Skeletal muscle satellite cell (primary cell): Measurements from ENCODE around the gene FSIP2.

ENCODE experiments used
- H3K27me3 ChIP-seq: 2 replicates; pipeline ENCODE4 v1.7.0; 2013; ENCODE audit warnings: low read length; ENCODE audit not compliant: control insufficient read depth, insufficient read depth
- H3K36me3 ChIP-seq: 2 replicates; pipeline ENCODE4 v1.7.0; 2013; ENCODE audit warnings: mild to moderate bottlenecking, control low read depth, low read length; ENCODE audit not compliant: insufficient read depth
- H3K4me1 ChIP-seq: 2 replicates; pipeline ENCODE4 v1.7.0; 2013; ENCODE audit warnings: low read length; ENCODE audit not compliant: control insufficient read depth, insufficient read depth
- H3K4me2 ChIP-seq: 2 replicates; pipeline ENCODE4 v1.7.0; 2013; ENCODE audit warnings: mild to moderate bottlenecking, low read length
- H3K4me3 ChIP-seq: 2 replicates; pipeline ENCODE4 v1.7.0; 2013; ENCODE audit warnings: low read length
- H3K9ac ChIP-seq: 2 replicates; pipeline ENCODE4 v1.7.0; 2013; ENCODE audit warnings: mild to moderate bottlenecking, low read depth, low read length, moderate library complexity
- H3K9me3 ChIP-seq: replicated peaks from 2 replicates; pipeline ENCODE4 v1.7.0; 2013; ENCODE audit warnings: mild to moderate bottlenecking, control low read depth, low read length

The FSIP2 gene

GRCh38 chr2:185785156-185785555 lies 46.6 kb downstream of the FSIP2 start:
- Histone ChIP-seq H3K4me1 (peaks cover 12% of the 10 kb centered on the region), H3K4me3 (no peak overlapping the region), H3K4me2 (no peak overlapping the region), H3K36me3 (no peaks in the 10 kb centered on the region), H3K27me3 (no peaks in the 10 kb centered on the region), H3K9me3 (no peaks in the 10 kb centered on the region), H3K9ac (no peak overlapping the region)

GRCh38 chr2:185785851-185786473 lies 47.4 kb downstream of the FSIP2 start:
- Histone ChIP-seq H3K9ac (no peak overlapping the region), H3K36me3 (no peaks in the 10 kb centered on the region), H3K4me2 (no peak overlapping the region), H3K4me1 (peaks cover 12% of the 10 kb centered on the region), H3K9me3 (no peaks in the 10 kb centered on the region), H3K4me3 (no peak overlapping the region), H3K27me3 (no peaks in the 10 kb centered on the region)

GRCh38 chr2:185787227-185788145 lies 48.9 kb downstream of the FSIP2 start:
- Histone ChIP-seq H3K4me1 (peaks cover 12% of the 10 kb centered on the region), H3K36me3 (no peaks in the 10 kb centered on the region), H3K27me3 (no peaks in the 10 kb centered on the region), H3K9me3 (no peaks in the 10 kb centered on the region), H3K4me2 (no peak overlapping the region), H3K9ac (no peak overlapping the region), H3K4me3 (no peak overlapping the region)

- Histone ChIP-seq H3K9ac (no peak overlapping the region), H3K4me3 (no peak overlapping the region), H3K27me3 (no peaks in the 10 kb centered on the region), H3K36me3 (no peaks in the 10 kb centered on the region), H3K9me3 (no peaks in the 10 kb centered on the region), H3K4me1 (peaks cover 12% of the 10 kb centered on the region), H3K4me2 (no peak overlapping the region)
These were observed 51.8 kb downstream of the FSIP2 start for GRCh38 chr2:185790361-185790760.

- Histone ChIP-seq H3K9me3 (no peaks in the 10 kb centered on the region), H3K4me1 (no peaks in the 10 kb centered on the region), H3K4me2 (no peak overlapping the region), H3K27me3 (no peaks in the 10 kb centered on the region), H3K36me3 (no peaks in the 10 kb centered on the region), H3K9ac (no peak overlapping the region), H3K4me3 (no peak overlapping the region)
These were observed 55.1 kb downstream of the FSIP2 start for GRCh38 chr2:185793532-185794345.

GRCh38 chr2:185796758-185797157 lies 58.2 kb downstream of the FSIP2 start:
- no peaks in the 10 kb centered on the region for H3K27me3 ChIP-seq
- H3K36me3 ChIP-seq: no peaks in the 10 kb centered on the region
- no peak overlapping the region for H3K4me3 ChIP-seq
- no peak overlapping the region for H3K4me2 ChIP-seq
- H3K9ac ChIP-seq: no peak overlapping the region
- no peaks in the 10 kb centered on the region for H3K4me1 ChIP-seq
- H3K9me3 ChIP-seq: no peaks in the 10 kb centered on the region

GRCh38 chr2:185802926-185803325 lies 64.3 kb downstream of the FSIP2 start:
- Histone ChIP-seq H3K27me3 (no peaks in the 10 kb centered on the region), H3K36me3 (no peaks in the 10 kb centered on the region), H3K4me2 (no peak overlapping the region), H3K4me1 (no peaks in the 10 kb centered on the region), H3K9ac (no peak overlapping the region), H3K4me3 (no peak overlapping the region), H3K9me3 (no peaks in the 10 kb centered on the region)

- Histone ChIP-seq H3K4me1 (no peaks in the 10 kb centered on the region), H3K36me3 (no peaks in the 10 kb centered on the region), H3K9me3 (no peaks in the 10 kb centered on the region), H3K4me3 (no peak overlapping the region), H3K9ac (no peak overlapping the region), H3K4me2 (no peak overlapping the region), H3K27me3 (no peaks in the 10 kb centered on the region)
These were observed 68.2 kb downstream of the FSIP2 start for GRCh38 chr2:185806783-185807182.

- no peak overlapping the region for H3K4me3 ChIP-seq
- H3K36me3 ChIP-seq: no peaks in the 10 kb centered on the region
- no peaks in the 10 kb centered on the region for H3K9me3 ChIP-seq
- no peak overlapping the region for H3K4me2 ChIP-seq
- no peak overlapping the region for H3K9ac ChIP-seq
- H3K4me1 ChIP-seq: no peaks in the 10 kb centered on the region
- H3K27me3 ChIP-seq: no peaks in the 10 kb centered on the region
These were observed 68.7 kb downstream of the FSIP2 start for GRCh38 chr2:185807351-185807750.

- no peak overlapping the region for H3K4me3 ChIP-seq
- H3K36me3 ChIP-seq: no peaks in the 10 kb centered on the region
- H3K27me3 ChIP-seq: no peaks in the 10 kb centered on the region
- no peaks in the 10 kb centered on the region for H3K9me3 ChIP-seq
- no peak overlapping the region for H3K4me2 ChIP-seq
- H3K9ac ChIP-seq: no peak overlapping the region
- H3K4me1 ChIP-seq: no peaks in the 10 kb centered on the region
These were observed 73.0 kb downstream of the FSIP2 start for GRCh38 chr2:185811580-185811979.

- no peaks in the 10 kb centered on the region for H3K4me1 ChIP-seq
These were observed 75.1 kb downstream of the FSIP2 start for GRCh38 chr2:185813707-185814106.

More at GRCh38 chr2:185813707-185814106, 75.1 kb downstream of the FSIP2 start:
- Histone ChIP-seq H3K4me3 (no peak overlapping the region), H3K4me2 (no peak overlapping the region), H3K36me3 (no peaks in the 10 kb centered on the region), H3K9ac (no peak overlapping the region), H3K27me3 (no peaks in the 10 kb centered on the region), H3K9me3 (no peaks in the 10 kb centered on the region)
